Fibroblast of pulmonary artery (primary cell): ENCODE data around the gene TMED9.

Experiments used
- DNase-seq: peaks from one replicate; pipeline ENCODE4 v3.0.0-alpha.2; 2010; ENCODE audit warnings: low read depth
- H3K4me3 ChIP-seq: replicated peaks from 2 replicates; pipeline ENCODE4 v1.5.1; 2011; ENCODE audit warnings: low read depth, mild to moderate bottlenecking, control low read depth, low read length, moderate library complexity
- CTCF ChIP-seq: IDR thresholded peaks from 2 replicates; pipeline ENCODE4 v1.5.1; 2011; ENCODE audit warnings: mild to moderate bottlenecking, control low read depth, low read length, inconsistent platforms; ENCODE audit errors: missing control alignments

TMED9 gene

GRCh38 chr5:177550122-177550521 lies 41.9 kb upstream of the TMED9 start:
- TF ChIP-seq CTCF: no peak
- H3K4me3 ChIP-seq: no peak overlapping the region
- DNase-seq: no peak

- no peak for DNase-seq
- H3K4me3 ChIP-seq: peak overlapping the region; percentile 81
- no peak for TF ChIP-seq CTCF
Measured at GRCh38 chr5:177552839-177553455, 39.1 kb upstream of the TMED9 start.

GRCh38 chr5:177553671-177554429 lies 38.2 kb upstream of the TMED9 start:
- no peak for DNase-seq
- TF ChIP-seq CTCF: no peak
- H3K4me3 ChIP-seq: peak overlapping the region; percentile 81

- peak; percentile 91 for DNase-seq
- TF ChIP-seq CTCF: peak; percentile 21
- peak within 1 kb of the TSS; percentile 81 for H3K4me3 ChIP-seq
Measured at GRCh38 chr5:177554474-177555111, 37.4 kb upstream of the TMED9 start, which contains the start of gene FAM193B. Gene FAM193B (minus strand): TSS chr5:177554563. CDS start chr5:177554458, 105 bp downstream.

GRCh38 chr5:177555228-177555627 lies 36.8 kb upstream of the TMED9 start:
- no peak for TF ChIP-seq CTCF
- H3K4me3 ChIP-seq: no peak overlapping the region
- no peak for DNase-seq

- TF ChIP-seq CTCF: no peak
- DNase-seq: no peak
Measured at GRCh38 chr5:177555665-177556064, 36.3 kb upstream of the TMED9 start.

More at GRCh38 chr5:177555665-177556064, 36.3 kb upstream of the TMED9 start:
- H3K4me3 ChIP-seq: no peak overlapping the region
